ENCODE results near the gene TOP3B. TPM values are rescaled to one million over a fixed set of nuclear protein-coding genes. Genes with fewer than 3 reads are reported as not detected.

TOP3B gene
- polyA plus RNA-seq, 3 donors = 9.0 to 31.9 (median 9.5) TPM

DNA sequence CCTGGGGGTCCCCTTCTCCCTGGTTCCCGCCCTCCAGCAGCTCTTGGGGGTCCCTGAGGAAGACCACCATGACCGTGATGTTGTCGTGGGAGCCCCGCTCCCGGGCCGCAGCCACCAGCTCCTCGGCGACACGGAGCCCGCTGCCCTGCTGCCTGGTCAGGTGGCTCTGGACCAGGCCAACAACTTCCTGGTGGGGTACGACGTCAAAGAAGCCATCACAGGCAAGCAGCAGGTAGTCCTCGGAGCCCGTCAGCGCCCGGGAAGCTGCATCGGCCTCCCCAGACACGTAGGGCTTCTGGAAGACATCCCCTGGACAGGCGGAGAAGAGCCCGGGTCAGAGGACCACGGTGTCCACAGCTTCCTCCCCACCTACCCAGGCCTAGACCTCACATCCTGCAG, 59.4 kb downstream of the TOP3B start:
- H2AFZ ChIP-seq (ENCODE audit: insufficient read depth, low read depth, low read length, poor library complexity, severe bottlenecking) = no peak overlapping the region

DNA sequence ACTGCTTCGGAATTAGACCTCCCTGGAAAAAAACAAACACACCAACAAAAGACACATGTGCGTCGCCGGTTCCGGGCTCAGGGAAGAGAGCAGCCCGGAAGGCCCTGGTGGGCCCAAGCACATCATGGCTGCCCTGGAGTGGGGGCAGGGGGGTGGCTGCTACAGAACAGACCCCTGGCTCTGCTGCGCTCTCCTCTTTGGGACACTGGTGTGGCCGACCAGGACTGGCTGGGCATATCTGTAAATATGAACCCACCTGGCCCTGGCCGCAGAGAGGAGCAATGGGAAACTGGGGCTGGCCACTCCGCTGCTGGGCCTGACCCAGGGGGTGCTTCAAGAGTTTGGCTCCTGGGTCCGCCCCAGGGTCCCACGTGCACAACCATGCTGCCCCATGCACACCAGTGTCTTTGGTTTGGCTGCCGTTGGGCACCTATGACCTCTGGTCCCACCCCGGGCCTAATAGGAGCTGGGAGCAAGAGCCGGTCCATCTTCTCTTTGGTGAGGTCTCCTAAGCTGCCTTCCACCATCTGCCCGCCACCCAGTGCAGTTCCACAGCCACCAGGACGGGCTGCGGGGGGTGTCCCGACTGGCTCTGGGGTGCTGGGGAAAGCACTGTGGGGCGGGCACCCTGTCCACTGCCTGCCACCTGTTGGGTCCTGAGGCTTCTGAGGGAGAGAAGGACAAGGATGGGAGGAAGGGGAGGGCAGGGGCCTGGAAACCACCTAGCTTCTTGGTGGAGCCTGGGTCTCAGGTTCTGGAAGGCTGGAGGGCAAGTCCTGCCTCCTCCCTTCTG, 60.0 kb downstream of the TOP3B start:
- Histone ChIP-seq H3K4me2 (replicated peaks; ENCODE audit: extremely low read depth, low read length, poor library complexity, severe bottlenecking) (no peak overlapping the region), H3K4me1 (ENCODE audit: control insufficient read depth in 1 of 2, insufficient read depth in 2 of 2, low read length in 2 of 2) (no peaks in the 10 kb centered on the region), H3K79me2 (ENCODE audit: insufficient read depth, low read length) (no peaks in the 10 kb centered on the region), H2AFZ (ENCODE audit: insufficient read depth, low read depth, low read length, poor library complexity, severe bottlenecking) (no peak overlapping the region), H3K9ac (ENCODE audit: insufficient read depth, low read length, poor library complexity, severe bottlenecking) (no peak overlapping the region), H3K27ac (ENCODE audit: low read depth in 1 of 2, low read length in 2 of 2) (no peak overlapping the region), H4K20me1 (ENCODE audit: insufficient read depth, low read length) (peaks cover 75% of the 10 kb centered on the region), H3K9me3 (replicated peaks in 1 of 2; ENCODE audit: control insufficient read depth in 1 of 2, insufficient read depth in 1 of 2, low read length in 2 of 2) (no peaks in the 10 kb centered on the region), H3K36me3 (replicated peaks in 1 of 2; ENCODE audit: control insufficient read depth in 1 of 2, insufficient read depth in 2 of 2, low read length in 2 of 2) (peaks cover 63 to 82% of the 10 kb centered on the region in 2 donors), H3K4me3 (replicated peaks in 1 of 3; ENCODE audit: low read depth in 2 of 3, low read length in 3 of 3) (no peak overlapping the region), H3K27me3 (ENCODE audit: control insufficient read depth in 2 of 2, insufficient read depth in 2 of 2, low read length in 2 of 2) (no peaks in the 10 kb centered on the region)
- Mint-ChIP-seq H3K27ac (peak overlapping the region in 1 of 7 donors; percentile 21), H3K36me3 (peaks cover 58 to 85% of the 10 kb centered on the region in 2 donors), H3K9me3 (no peaks in the 10 kb centered on the region), H3K4me1 (no peaks in the 10 kb centered on the region), H3K4me3 (no peak overlapping the region), H3K27me3 (ENCODE audit: low read depth in 3 of 3) (no peaks in the 10 kb centered on the region)
- no peak for DNase-seq
- TF ChIP-seq, protein P1, sequence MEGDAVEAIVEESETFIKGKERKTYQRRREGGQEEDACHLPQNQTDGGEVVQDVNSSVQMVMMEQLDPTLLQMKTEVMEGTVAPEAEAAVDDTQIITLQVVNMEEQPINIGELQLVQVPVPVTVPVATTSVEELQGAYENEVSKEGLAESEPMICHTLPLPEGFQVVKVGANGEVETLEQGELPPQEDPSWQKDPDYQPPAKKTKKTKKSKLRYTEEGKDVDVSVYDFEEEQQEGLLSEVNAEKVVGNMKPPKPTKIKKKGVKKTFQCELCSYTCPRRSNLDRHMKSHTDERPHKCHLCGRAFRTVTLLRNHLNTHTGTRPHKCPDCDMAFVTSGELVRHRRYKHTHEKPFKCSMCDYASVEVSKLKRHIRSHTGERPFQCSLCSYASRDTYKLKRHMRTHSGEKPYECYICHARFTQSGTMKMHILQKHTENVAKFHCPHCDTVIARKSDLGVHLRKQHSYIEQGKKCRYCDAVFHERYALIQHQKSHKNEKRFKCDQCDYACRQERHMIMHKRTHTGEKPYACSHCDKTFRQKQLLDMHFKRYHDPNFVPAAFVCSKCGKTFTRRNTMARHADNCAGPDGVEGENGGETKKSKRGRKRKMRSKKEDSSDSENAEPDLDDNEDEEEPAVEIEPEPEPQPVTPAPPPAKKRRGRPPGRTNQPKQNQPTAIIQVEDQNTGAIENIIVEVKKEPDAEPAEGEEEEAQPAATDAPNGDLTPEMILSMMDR (IDR thresholded peaks at IDR 0.05) = no peak
- intact Hi-C loops (cut with micrococcal nuclease) = no loop called here
- WGBS (ENCODE audit: insufficient coverage) = 98% methylated on average over 16 of the region's 20 CpGs

More for the DNA sequence above, 59.4 kb downstream of the TOP3B start:
- H3K4me2 ChIP-seq (replicated peaks; ENCODE audit: extremely low read depth, low read length, poor library complexity, severe bottlenecking) = no peak overlapping the region
- Mint-ChIP-seq H3K4me1 (no peaks in the 10 kb centered on the region), H3K27ac (peak overlapping the region in 1 of 7 donors; percentile 9), H3K36me3 (peaks cover 64 to 91% of the 10 kb centered on the region in 2 donors), H3K4me3 (no peak overlapping the region), H3K9me3 (no peaks in the 10 kb centered on the region), H3K27me3 (ENCODE audit: low read depth in 3 of 3) (no peaks in the 10 kb centered on the region)
- no peak overlapping the region for H3K27ac ChIP-seq (ENCODE audit: low read depth in 1 of 2, low read length in 2 of 2)
- H3K36me3 ChIP-seq (replicated peaks in 1 of 2; ENCODE audit: control insufficient read depth in 1 of 2, insufficient read depth in 2 of 2, low read length in 2 of 2) = peaks cover 68 to 88% of the 10 kb centered on the region in 2 donors
- peaks cover 77% of the 10 kb centered on the region for H4K20me1 ChIP-seq (ENCODE audit: insufficient read depth, low read length)
- no peaks in the 10 kb centered on the region for H3K27me3 ChIP-seq (ENCODE audit: control insufficient read depth in 2 of 2, insufficient read depth in 2 of 2, low read length in 2 of 2)
- H3K4me3 ChIP-seq (replicated peaks in 1 of 3; ENCODE audit: low read depth in 2 of 3, low read length in 3 of 3) = no peak overlapping the region
- no peaks in the 10 kb centered on the region for H3K79me2 ChIP-seq (ENCODE audit: insufficient read depth, low read length)
- no peaks in the 10 kb centered on the region for H3K9me3 ChIP-seq (replicated peaks in 1 of 2; ENCODE audit: control insufficient read depth in 1 of 2, insufficient read depth in 1 of 2, low read length in 2 of 2)
- H3K9ac ChIP-seq (ENCODE audit: insufficient read depth, low read length, poor library complexity, severe bottlenecking) = no peak overlapping the region
- TF ChIP-seq, protein P1 (IDR thresholded peaks at IDR 0.05) = no peak
- H3K4me1 ChIP-seq (ENCODE audit: control insufficient read depth in 1 of 2, insufficient read depth in 2 of 2, low read length in 2 of 2) = no peaks in the 10 kb centered on the region
- WGBS (ENCODE audit: insufficient coverage) = 94% methylated on average over 19 of the region's 21 CpGs
- intact Hi-C loops (cut with micrococcal nuclease) = no loop called here
- peak in 1 of 3 donors; percentile 4 for DNase-seq
